Coronary artery (tissue), 2 donors: ENCODE measurements around the gene MCF2L2.

ENCODE experiments used
- DNase-seq: peaks from one replicate; pipeline ENCODE4 v3.0.0-alpha.2; 2017; ENCODE audit warnings: low spot score
- H3K27ac ChIP-seq, 2 donors: fragments of 200-600 bp; sonication (generic); one replicate each; pipeline ENCODE4 v1.5.1; 2016 to 2019
- H3K4me3 ChIP-seq: fragments of 200-600 bp; sonication (generic); 2 replicates; pipeline ENCODE4 v1.5.1; 2016; ENCODE audit warnings: mild to moderate bottlenecking, moderate library complexity
- CTCF ChIP-seq: fragments of 200-600 bp; sonication (generic); IDR thresholded peaks from one replicate; pipeline ENCODE4 v1.5.1; 2019; ENCODE audit warnings: antibody characterized with exemption

The MCF2L2 gene

GRCh38 chr3:183281126-183281797 is 147.2 kb downstream of the MCF2L2 start:
- no peak overlapping the region for H3K27ac ChIP-seq
- no peak for DNase-seq
- no peak overlapping the region for H3K4me3 ChIP-seq
- no peak for TF ChIP-seq CTCF

GRCh38 chr3:183279371-183279770 is 149.0 kb downstream of the MCF2L2 start:
- no peak for DNase-seq
- Histone ChIP-seq H3K27ac (no peak overlapping the region), H3K4me3 (no peak overlapping the region)
- TF ChIP-seq CTCF = no peak

GRCh38 chr3:183278479-183279088 is 149.8 kb downstream of the MCF2L2 start:
- Histone ChIP-seq H3K27ac (no peak overlapping the region), H3K4me3 (no peak overlapping the region)
- DNase-seq = no peak
- TF ChIP-seq CTCF = no peak

- DNase-seq = no peak
- Histone ChIP-seq H3K4me3 (no peak overlapping the region), H3K27ac (no peak overlapping the region)
- TF ChIP-seq CTCF = no peak
These were observed 151.2 kb downstream of the MCF2L2 start for GRCh38 chr3:183277260-183277659.

GRCh38 chr3:183275937-183276336 is 152.5 kb downstream of the MCF2L2 start:
- TF ChIP-seq CTCF = no peak
- Histone ChIP-seq H3K27ac (no peak overlapping the region), H3K4me3 (no peak overlapping the region)
- no peak for DNase-seq

- Histone ChIP-seq H3K27ac (no peak overlapping the region), H3K4me3 (no peak overlapping the region)
- no peak for TF ChIP-seq CTCF
- no peak for DNase-seq
These were observed 153.0 kb downstream of the MCF2L2 start for GRCh38 chr3:183275418-183275817.

- H3K4me3 ChIP-seq = no peak overlapping the region
- no peak overlapping the region for H3K27ac ChIP-seq
- TF ChIP-seq CTCF = no peak
- no peak for DNase-seq
These were observed 153.8 kb downstream of the MCF2L2 start for GRCh38 chr3:183274609-183275008.
